HUES6 (cell line): ENCODE results near the gene AFG3L2.

ENCODE experiments used
- H3K27ac ChIP-seq: 2 replicates; pipeline ENCODE4 v1.7.0; 2013; ENCODE audit warnings: low read depth, mild to moderate bottlenecking, low read length, inconsistent platforms
- H3K27me3 ChIP-seq: 2 replicates; pipeline ENCODE4 v1.6.1; 2013; ENCODE audit warnings: low read length; ENCODE audit not compliant: control insufficient read depth, insufficient read depth
- H3K36me3 ChIP-seq: 2 replicates; pipeline ENCODE4 v1.6.1; 2013; ENCODE audit warnings: low read length; ENCODE audit not compliant: control insufficient read depth, insufficient read depth
- H3K4me1 ChIP-seq: 2 replicates; pipeline ENCODE4 v1.6.1; 2013; ENCODE audit warnings: low read length; ENCODE audit not compliant: control insufficient read depth, insufficient read depth
- H3K4me3 ChIP-seq: 2 replicates; pipeline ENCODE4 v1.5.1; 2013; ENCODE audit warnings: low read depth, low read length
- H3K9ac ChIP-seq: one replicate; pipeline ENCODE4 v1.6.1; 2013; ENCODE audit warnings: mild to moderate bottlenecking, low read length
- H3K9me3 ChIP-seq: 2 replicates; pipeline ENCODE4 v1.6.1; 2013; ENCODE audit warnings: low read depth, low read length; ENCODE audit not compliant: control insufficient read depth, insufficient read depth

Gene AFG3L2

DNA sequence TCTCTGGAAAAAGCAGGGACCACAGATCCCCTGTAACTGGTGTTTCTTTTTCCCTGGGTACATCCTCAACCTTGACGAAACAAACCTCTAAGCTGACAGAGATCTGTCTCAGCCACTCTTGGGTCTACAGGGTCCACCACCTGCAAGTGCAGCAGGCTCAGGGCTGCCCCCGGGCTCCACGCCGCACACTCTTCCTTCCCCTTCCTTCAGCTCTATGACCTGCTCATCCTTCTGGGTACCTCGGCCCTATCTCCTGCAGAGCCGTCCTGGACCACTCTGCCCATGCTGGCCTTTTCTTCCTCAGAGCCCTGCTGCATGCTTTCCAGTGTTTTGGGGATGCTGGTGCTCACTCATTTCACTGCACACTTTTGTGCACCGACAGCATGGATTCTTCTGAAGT, 41.5 kb downstream of the AFG3L2 start:
- H3K27me3 ChIP-seq = no peaks in the 10 kb centered on the region
- peak overlapping the region; percentile 75 for H3K27ac ChIP-seq
- H3K4me1 ChIP-seq = peaks cover 54% of the 10 kb centered on the region
- H3K4me3 ChIP-seq = no peak overlapping the region
- no peaks in the 10 kb centered on the region for H3K9me3 ChIP-seq
- peaks cover 37% of the 10 kb centered on the region for H3K36me3 ChIP-seq
- H3K9ac ChIP-seq = peak overlapping the region; percentile 30

GRCh38 chr18:12334863-12335262, 42.2 kb downstream of the AFG3L2 start:
- Histone ChIP-seq H3K4me3 (peak overlapping the region; percentile 2), H3K4me1 (peaks cover 54% of the 10 kb centered on the region), H3K9ac (peak overlapping the region; percentile 30)

DNA sequence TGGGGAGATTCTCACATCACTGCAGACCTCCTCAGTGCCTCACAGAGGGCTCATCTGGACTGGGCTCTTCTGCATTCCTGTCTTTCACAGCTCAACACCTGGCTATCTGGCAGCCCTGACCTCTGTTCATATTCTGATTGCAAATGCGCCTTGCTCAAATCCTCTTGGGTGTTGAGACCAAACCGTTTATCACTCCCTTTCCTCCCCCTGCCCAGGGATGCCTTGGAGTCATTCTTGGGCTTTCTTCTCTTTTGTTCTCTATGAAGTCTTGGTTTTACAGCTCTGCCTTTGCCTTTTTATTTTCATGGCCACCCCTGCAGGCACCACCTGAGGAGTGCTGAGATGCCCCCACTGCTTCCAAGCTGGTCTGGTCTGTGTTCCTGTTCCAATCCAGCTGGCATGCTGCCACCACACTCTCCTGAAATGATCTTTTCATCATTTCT, 42.6 kb downstream of the AFG3L2 start:
- H3K9ac ChIP-seq = no peak overlapping the region
- peaks cover 34% of the 10 kb centered on the region for H3K36me3 ChIP-seq
- H3K27ac ChIP-seq = peak overlapping the region; percentile 52

More at GRCh38 chr18:12334863-12335262, 42.2 kb downstream of the AFG3L2 start:
- Histone ChIP-seq H3K9me3 (no peaks in the 10 kb centered on the region), H3K36me3 (peaks cover 32% of the 10 kb centered on the region), H3K27me3 (no peaks in the 10 kb centered on the region), H3K27ac (peak overlapping the region; percentile 75)

DNA sequence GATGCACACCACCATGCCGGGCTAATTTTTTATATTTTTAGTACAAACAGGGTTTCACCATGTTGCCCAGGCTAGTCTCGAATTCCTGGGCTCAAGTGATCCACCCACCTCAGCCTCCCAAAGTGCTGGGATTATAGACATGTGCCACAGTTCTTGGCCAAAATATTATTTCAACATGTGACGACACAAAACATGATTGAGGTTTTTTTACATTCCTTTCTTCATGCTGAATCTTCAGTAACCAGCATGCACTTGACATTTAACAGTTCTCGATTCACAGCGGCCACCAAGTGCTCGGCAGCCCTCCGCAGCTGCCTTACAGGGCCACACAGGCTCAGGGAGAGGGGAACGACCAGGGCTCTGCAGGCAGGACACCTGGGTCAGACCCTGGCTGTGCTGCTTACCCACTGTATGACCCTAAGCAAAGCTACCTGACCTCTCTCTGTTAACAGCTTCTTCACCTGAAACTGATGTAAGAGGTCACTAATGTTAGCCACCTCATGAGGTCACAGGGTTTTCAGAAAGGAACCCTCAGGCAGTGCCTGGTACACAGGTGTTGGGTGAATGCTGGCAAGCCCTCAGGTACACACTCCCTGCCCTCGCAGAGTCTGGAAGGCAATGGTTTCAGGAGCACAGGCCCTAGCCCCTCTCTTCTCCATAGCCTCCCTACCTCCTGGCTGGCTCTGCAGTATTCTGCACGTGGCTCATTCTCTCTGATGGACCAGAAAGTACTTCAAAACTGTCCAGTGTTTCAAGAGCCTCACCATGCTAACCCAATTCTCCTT, 43.3 kb downstream of the AFG3L2 start:
- H3K27ac ChIP-seq = no peak overlapping the region
- no peak overlapping the region for H3K4me3 ChIP-seq
- no peak overlapping the region for H3K9ac ChIP-seq
- no peaks in the 10 kb centered on the region for H3K27me3 ChIP-seq
- H3K36me3 ChIP-seq = peaks cover 41% of the 10 kb centered on the region
- H3K9me3 ChIP-seq = no peaks in the 10 kb centered on the region
- H3K4me1 ChIP-seq = peaks cover 51% of the 10 kb centered on the region

More for the DNA sequence above, 42.6 kb downstream of the AFG3L2 start:
- Histone ChIP-seq H3K9me3 (no peaks in the 10 kb centered on the region), H3K27me3 (no peaks in the 10 kb centered on the region), H3K4me1 (peaks cover 54% of the 10 kb centered on the region), H3K4me3 (no peak overlapping the region; the same call in 1 of the 2 replicates)

DNA sequence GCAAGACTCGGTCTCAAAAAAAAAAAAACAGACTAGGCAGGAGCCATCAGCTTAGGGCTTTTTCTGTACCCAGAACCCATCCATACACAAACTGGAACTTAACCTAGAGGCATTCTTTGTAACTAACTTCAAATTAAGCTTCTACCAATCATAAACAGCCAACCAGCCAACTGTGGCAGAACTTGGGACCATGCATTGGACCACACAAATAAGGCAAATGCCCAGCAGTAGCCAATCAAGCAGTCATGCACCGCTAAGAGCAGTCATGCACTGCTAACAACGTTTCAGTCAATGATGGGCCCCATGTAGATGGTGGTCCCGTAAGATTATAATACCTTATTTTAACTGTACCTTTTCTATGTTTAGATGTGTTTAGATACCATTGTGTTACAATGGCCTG, 46.3 kb downstream of the AFG3L2 start:
- Histone ChIP-seq H3K36me3 (peaks cover 54% of the 10 kb centered on the region), H3K4me1 (peaks cover 30% of the 10 kb centered on the region), H3K27me3 (no peaks in the 10 kb centered on the region), H3K4me3 (no peak overlapping the region), H3K9ac (no peak overlapping the region), H3K27ac (no peak overlapping the region), H3K9me3 (no peaks in the 10 kb centered on the region)

- no peaks in the 10 kb centered on the region for H3K9me3 ChIP-seq
- H3K9ac ChIP-seq = no peak overlapping the region
- no peak overlapping the region for H3K4me3 ChIP-seq
- H3K27me3 ChIP-seq = no peaks in the 10 kb centered on the region
- peaks cover 67% of the 10 kb centered on the region for H3K36me3 ChIP-seq
- H3K27ac ChIP-seq = no peak overlapping the region
- peaks cover 14% of the 10 kb centered on the region for H3K4me1 ChIP-seq
These were observed 47.8 kb downstream of the AFG3L2 start for GRCh38 chr18:12329125-12329698.

DNA sequence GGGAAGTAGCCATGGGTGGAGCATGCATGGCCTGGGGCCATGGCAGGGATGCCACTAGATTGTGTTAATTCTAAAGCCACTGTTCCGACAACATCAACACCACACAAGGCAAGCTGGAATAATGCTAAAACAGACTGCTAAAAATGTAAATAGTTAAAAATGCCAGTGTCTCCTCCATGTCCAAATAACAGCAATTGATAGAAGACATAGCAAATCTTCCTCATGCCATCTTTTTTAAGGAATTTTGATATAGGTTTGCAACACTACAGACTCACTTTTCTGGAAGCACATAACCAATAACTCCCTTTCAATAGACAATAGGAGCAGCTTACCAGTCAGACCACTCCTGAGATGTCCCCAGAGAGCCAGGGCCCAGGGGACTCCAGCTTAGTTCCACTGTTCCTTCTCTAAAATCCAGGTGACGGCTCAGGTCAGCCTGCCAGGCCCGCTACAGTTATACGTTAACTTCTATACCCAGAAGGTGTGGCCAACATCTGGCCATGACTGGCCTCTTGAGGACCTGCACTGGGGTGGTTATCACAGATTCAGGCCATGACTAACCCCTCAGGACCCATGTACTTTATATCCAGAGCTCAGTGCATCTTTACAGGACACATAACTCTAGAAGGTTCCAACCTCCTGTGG, 48.7 kb downstream of the AFG3L2 start:
- Histone ChIP-seq H3K27ac (no peak overlapping the region), H3K4me1 (peaks cover 6% of the 10 kb centered on the region), H3K36me3 (peaks cover 59% of the 10 kb centered on the region)

GRCh38 chr18:12327510-12328178, 49.4 kb downstream of the AFG3L2 start:
- Histone ChIP-seq H3K27me3 (no peaks in the 10 kb centered on the region), H3K36me3 (peaks cover 64% of the 10 kb centered on the region), H3K4me1 (peaks cover 6% of the 10 kb centered on the region), H3K4me3 (no peak overlapping the region), H3K27ac (no peak overlapping the region), H3K9ac (no peak overlapping the region), H3K9me3 (no peaks in the 10 kb centered on the region)

More for the DNA sequence above, 48.7 kb downstream of the AFG3L2 start:
- no peak overlapping the region for H3K4me3 ChIP-seq
- no peaks in the 10 kb centered on the region for H3K27me3 ChIP-seq
- H3K9ac ChIP-seq = no peak overlapping the region
- H3K9me3 ChIP-seq = no peaks in the 10 kb centered on the region

- Histone ChIP-seq H3K36me3 (peaks cover 68% of the 10 kb centered on the region), H3K27ac (no peak overlapping the region)
These were observed 50.1 kb downstream of the AFG3L2 start for GRCh38 chr18:12326711-12327460.

GRCh38 chr18:12325726-12326245, 51.2 kb downstream of the AFG3L2 start:
- Histone ChIP-seq H3K4me3 (no peak overlapping the region), H3K27me3 (no peaks in the 10 kb centered on the region), H3K27ac (no peak overlapping the region), H3K9ac (no peak overlapping the region), H3K9me3 (no peaks in the 10 kb centered on the region), H3K36me3 (peaks cover 73% of the 10 kb centered on the region), H3K4me1 (peaks cover 6% of the 10 kb centered on the region)

More at GRCh38 chr18:12326711-12327460, 50.1 kb downstream of the AFG3L2 start:
- peaks cover 6% of the 10 kb centered on the region for H3K4me1 ChIP-seq
- no peaks in the 10 kb centered on the region for H3K9me3 ChIP-seq
- no peak overlapping the region for H3K4me3 ChIP-seq
- no peak overlapping the region for H3K9ac ChIP-seq
- no peaks in the 10 kb centered on the region for H3K27me3 ChIP-seq
